Fibroblast of upper back skin (primary cell): Measurements from ENCODE around the gene EP400.
A peak's percentile ranks its signal among the peaks of the same experiment; 100 is the strongest.

ENCODE experiments used
- DNase-seq: peaks from one replicate; pipeline ENCODE4 v3.0.0-alpha.2; 2013

EP400 gene

GRCh38 chr12:131990066-131990979 is 40.6 kb downstream of the EP400 start:
- DNase-seq: peak; percentile 63

GRCh38 chr12:131990980-131991305 is 41.2 kb downstream of the EP400 start:
- DNase-seq: no peak

GRCh38 chr12:131991816-131992430 is 42.2 kb downstream of the EP400 start:
- DNase-seq: peak; percentile 54

GRCh38 chr12:131994589-131994988 is 44.8 kb downstream of the EP400 start:
- no peak for DNase-seq

GRCh38 chr12:132000286-132000872 is 50.6 kb downstream of the EP400 start:
- no peak for DNase-seq

GRCh38 chr12:132003846-132004245 is 54.1 kb downstream of the EP400 start:
- peak; percentile 74 for DNase-seq

GRCh38 chr12:132004946-132005345 is 55.2 kb downstream of the EP400 start:
- no peak for DNase-seq

GRCh38 chr12:132006056-132006680 is 56.4 kb downstream of the EP400 start:
- DNase-seq: no peak

GRCh38 chr12:132007041-132007440 is 57.3 kb downstream of the EP400 start:
- no peak for DNase-seq

- DNase-seq: no peak
These were observed 59.7 kb downstream of the EP400 start for GRCh38 chr12:132009336-132009859.

GRCh38 chr12:132012919-132013568 is 63.3 kb downstream of the EP400 start:
- DNase-seq: no peak

GRCh38 chr12:132014092-132014914 is 64.6 kb downstream of the EP400 start:
- DNase-seq: no peak

- no peak for DNase-seq
These were observed 65.2 kb downstream of the EP400 start for GRCh38 chr12:132014915-132015280.

GRCh38 chr12:132015686-132016430 is 66.1 kb downstream of the EP400 start:
- no peak for DNase-seq

GRCh38 chr12:132018193-132018916 is 68.6 kb downstream of the EP400 start:
- DNase-seq: no peak

- no peak for DNase-seq
These were observed 70.1 kb downstream of the EP400 start for GRCh38 chr12:132019891-132020290.

GRCh38 chr12:132020292-132020691 is 70.5 kb downstream of the EP400 start:
- no peak for DNase-seq

GRCh38 chr12:132021031-132021871 is 71.5 kb downstream of the EP400 start:
- no peak for DNase-seq

- DNase-seq: no peak
These were observed 72.2 kb downstream of the EP400 start for GRCh38 chr12:132021965-132022364.
